HG03196 (cell line): Measurements from ENCODE around the gene CDK2AP2.
A peak's percentile ranks its signal among the peaks of the same experiment; 100 is the strongest.
"Not testable (repeated sequence)": the region's sequence is repeated elsewhere in the genome, so short reads cannot be mapped to it uniquely, and the experiment has no call there.

ENCODE experiments used
- ATAC-seq: cut with Tn5 transposase; IDR thresholded peaks from one replicate; pipeline ENCODE4 v1.9.1; 2021; ENCODE audit not compliant: unreplicated experiment

Gene CDK2AP2

GRCh38 chr11:67524480-67524808 lies 16.5 kb upstream of the CDK2AP2 start:
- ATAC-seq, result no peak

DNA sequence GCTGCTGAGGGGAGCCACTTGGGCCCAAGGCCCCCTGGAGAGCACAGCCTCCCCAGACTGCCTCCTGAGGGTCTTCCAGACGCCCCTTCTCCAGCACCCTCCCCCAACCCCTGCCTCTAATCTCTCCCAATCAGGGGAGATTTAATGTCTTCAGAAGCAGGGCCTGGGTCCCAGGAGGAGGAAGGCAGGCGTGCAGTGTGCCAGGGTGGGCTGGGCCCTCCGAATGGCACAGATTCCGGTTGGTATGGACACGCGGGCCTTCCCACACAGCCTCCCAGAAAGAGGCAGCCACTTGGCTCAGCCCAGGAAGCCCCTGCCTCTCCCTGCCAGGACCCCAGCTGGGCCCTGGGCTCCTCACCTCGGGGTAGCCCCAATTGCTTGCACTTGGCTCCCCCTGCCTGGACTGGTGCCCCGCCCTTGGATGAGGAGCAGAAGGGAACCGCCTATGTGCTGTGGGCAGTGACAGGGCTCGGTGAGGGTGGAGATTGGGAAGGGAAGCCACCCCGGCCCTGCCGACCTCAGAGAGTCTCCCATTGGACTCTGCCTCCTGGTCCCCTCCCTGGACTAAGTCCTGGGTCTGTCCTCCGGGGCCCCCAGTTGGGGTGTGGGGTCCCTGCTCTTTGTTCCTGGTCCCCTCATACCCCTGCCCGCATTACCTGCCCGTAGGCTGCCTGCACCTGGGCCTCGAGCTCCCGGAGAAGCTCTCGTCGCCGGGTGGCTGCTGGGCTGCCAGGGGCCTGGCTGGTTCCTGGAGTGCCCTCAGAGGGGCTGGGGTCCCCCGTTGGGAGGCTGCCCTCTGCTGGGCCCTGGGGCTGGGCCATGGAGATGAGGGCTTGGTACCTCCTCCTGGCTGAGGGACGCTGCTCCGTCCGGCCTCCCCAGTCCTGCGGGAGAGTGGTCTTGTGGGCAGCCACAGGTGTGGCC lies 15.9 kb upstream of the CDK2AP2 start:
- ATAC-seq, result no peak

DNA sequence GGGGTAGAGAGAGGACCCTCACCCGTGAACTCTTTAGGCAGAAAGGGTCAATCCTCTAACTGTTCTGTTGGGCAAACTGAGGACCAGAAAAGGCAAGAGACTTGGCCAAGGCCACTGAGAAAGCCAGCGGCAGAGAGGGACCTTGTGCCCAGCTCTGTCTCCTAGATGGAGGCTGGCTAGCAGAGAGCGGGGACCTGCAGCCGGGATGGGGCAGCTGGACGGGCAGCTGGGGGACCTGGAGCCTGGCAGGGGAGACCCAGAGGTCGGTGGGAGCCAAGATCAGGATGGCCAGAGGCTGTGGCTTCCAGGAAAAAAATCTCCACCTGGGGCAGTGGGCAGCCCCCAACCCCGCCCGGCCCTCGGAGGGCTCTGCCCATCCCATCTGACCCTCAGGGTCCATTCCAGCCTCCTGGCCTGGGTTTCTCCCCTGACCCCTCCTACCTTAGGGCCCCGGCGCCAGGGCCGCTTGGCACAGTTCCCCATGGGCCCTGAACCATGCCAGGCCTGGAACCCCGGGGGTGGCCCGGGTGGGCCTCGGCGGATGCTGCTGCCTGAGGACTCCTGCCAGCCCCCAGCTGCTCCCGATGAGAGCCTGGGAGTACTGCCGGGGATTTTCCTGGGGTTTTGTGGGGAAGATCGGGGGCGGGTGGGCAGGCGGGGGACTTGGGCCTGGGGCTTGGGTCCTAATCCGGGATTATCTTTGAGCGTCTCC lies 15.0 kb upstream of the CDK2AP2 start, which contains the start of gene CABP2:
TSS of gene CABP2 (minus strand) at position 603 of the 712 bp plus-strand sequence. CDS start at position 483, 120 bp downstream.
- no peak for ATAC-seq

GRCh38 chr11:67522338-67522737 lies 14.4 kb upstream of the CDK2AP2 start:
- no peak for ATAC-seq

GRCh38 chr11:67521924-67522323 lies 14.0 kb upstream of the CDK2AP2 start:
- ATAC-seq, result no peak

GRCh38 chr11:67520856-67521824 lies 13.2 kb upstream of the CDK2AP2 start:
- no peak for ATAC-seq

- ATAC-seq, result no peak
These were observed 11.8 kb upstream of the CDK2AP2 start for GRCh38 chr11:67519726-67520125.

- no peak for ATAC-seq
These were observed 10.0 kb upstream of the CDK2AP2 start for GRCh38 chr11:67517784-67518552.

DNA sequence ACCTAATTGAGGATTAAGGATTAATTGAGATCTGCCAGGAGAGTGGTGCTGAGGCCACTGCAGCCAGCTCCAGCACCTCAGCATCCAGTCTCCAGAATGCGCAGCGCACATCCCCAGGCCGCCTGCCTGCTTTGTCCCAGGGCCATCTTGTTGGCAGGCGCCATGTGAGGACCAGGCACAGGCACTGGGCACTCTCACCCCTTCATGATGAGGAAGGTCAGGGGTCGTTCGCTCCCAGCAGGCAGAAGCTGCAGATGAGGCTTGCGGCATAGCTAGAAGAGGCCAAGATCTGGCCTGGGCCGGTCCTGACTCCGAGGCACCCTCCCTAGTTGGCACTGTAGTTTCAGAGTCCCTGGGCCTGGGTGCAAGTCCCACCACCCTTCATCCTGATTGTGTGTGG lies 8.8 kb upstream of the CDK2AP2 start:
- no peak for ATAC-seq

GRCh38 chr11:67514116-67514515 lies 6.2 kb upstream of the CDK2AP2 start:
- ATAC-seq, result no peak

- not testable (repeated sequence) for ATAC-seq
These were observed 3.6 kb upstream of the CDK2AP2 start for GRCh38 chr11:67511558-67511957.

DNA sequence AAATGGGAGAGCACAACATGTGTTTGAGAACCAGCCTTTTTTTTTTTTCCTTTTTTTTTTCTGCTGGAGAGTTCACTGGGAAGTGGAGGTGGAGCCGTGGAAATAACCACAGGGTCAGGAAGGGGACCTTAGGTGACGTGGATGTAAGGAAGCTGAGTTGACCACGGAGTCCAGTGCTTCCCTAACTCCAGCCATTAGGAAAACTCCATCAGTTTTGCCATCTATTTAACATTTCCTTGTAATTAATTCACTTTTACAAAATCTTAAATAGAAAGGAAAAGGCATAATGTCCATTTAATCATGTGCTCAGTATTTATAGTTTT lies 2.0 kb upstream of the CDK2AP2 start:
- ATAC-seq, result no peak

DNA sequence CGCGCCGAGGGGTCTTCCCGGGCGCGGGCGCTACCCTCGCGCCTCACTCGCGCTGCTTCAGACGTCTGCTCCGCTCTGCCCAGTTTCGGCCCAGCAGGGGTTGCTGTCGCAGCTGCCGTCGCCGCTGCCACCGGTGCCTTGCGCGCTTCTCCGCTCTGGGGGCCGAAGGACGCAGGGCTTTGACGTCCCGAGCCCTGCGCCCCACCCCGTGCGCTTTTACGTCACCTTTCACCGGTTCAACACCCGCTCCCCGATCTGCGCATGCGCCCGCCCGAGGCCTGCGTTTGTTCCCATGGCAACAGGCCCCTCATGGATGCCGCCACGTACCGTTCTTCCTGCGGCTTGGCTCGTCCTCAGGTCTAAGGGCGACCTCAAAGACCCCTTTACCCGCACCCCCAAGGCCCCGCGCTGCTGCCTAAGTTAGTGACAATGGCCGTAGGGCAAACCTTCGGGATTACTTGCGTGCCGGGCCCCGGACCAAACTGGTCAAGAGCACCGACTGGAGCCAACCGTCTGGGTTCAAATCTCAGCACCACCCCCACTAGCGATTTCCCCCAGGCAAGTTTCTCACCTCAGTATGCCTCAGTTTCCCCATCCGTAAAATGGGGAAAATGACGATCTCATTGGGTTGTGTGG lies 642 bp upstream of the CDK2AP2 start:
- ATAC-seq, result peak; percentile 31

DNA sequence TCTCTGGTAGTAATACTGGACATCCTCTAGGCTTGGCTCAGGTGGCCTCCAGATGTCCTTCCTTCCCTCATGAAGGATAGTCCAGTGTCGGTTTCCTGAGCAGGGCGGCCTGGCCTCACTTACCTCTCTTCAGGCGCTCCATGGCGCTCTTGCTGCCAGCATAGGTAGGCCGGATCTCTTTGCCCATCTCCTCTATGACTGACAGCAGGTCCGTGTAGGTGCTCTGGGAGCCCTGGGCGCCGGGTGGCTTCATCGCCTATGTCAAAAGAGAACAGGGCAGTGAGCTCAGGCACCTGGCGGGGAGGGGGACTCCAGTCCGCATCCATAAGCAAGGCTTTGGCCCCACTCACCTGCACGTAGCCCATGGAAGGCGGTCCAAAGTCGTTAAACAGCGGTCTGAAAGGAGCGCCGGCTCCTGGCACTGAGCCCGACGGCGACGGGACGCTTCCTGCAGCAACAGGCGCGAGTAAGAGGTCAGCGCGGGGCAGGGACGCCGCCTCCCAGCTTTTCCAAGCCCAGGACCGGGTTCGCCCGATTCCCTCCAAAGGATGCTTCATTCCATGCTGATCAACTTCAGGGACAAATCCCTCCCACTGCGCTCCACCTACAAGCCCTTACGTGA lies 609 bp downstream of the CDK2AP2 start:
- no peak for ATAC-seq

- ATAC-seq, result no peak
These were observed 1.4 kb downstream of the CDK2AP2 start for GRCh38 chr11:67506426-67507051.

DNA sequence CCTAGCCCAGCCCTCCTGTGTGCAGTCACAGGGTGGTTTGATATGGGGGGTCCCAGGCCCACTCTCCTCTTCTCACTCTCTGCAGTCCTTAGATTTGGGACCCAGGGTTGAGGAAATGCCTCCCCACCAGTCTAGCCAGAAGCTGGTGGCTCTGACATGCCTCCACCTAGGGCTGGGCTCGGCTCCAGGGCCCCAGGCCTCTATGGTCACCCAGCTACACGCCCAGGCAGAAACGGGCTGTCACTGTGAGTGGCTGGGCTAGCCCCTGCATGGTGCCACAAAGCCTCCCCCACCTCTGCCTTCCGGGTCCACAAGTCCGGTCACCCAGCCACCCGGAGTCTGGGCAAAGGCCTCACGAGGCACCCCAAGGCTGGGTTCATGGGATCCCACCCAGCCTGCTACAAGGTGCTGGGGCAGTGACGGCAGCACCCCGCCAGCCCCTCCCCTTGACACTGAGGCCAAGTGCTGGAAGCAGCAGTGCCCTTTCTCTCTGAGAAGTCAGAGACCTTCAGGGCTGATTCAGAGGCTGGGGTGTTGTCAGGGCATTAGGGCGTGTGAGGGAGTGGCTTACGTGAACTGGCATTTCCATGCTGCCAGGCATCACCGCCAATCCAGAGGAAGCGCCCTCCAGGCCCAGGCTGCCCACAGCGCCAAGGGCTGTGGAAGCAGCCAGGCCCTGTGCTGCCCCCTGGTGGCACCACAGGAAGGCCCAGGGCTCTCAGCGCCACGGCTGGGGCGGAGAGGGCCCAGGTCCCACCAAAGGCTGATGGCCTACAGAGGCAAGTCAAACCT lies 2.2 kb downstream of the CDK2AP2 start:
- ATAC-seq, result peak; percentile 31

DNA sequence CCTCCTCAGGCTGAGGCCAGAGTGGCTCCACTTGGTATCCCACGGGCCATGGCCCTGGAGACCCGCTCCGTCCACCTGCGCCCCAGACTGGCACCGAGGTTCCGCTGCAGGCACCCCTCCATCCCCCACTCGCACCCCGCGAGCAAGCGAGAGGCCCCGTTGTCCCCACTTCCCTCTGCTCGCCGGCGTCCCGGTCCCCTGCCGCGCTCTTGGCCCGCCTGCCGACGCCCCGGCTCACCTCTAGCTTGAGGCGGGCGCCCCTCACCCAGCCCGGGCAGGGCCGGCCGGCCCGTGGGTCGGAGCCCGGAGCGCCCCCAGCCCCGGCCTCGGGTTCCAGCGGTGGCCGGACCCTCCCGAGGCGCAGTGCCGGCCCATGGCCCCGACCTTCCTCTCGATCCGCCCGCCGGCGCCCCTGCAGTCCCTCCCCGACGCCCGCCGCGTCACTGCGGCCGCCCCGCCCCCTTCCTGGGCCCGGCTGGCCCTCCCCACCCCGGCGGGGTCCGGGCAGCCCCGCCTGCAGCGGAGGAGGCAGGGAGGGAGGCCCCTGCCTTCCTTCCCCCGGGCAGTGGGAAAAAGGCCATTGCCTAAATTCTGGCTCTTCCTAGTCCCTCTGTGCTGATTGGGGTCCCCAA lies 2.9 kb downstream of the CDK2AP2 start, which contains the start of gene PITPNM1:
TSS of gene PITPNM1 (minus strand) at position 414 of the 632 bp plus-strand sequence. CDS start 1,183 bp downstream, outside the sequence.
- peak; percentile 21 for ATAC-seq
